NCI-H2107 treated with DMSO at 0.1 percent for 48 hours (cell line): ENCODE measurements around the gene SCO2.

Experiments used
- DNase-seq: peaks from one replicate; lab custom pipeline; 2025; ENCODE audit not compliant: unreplicated experiment; lab: John Stamatoyannopoulos, UW

SCO2 gene

GRCh38 chr22:50532824-50533796 lies 7.7 kb upstream of the SCO2 start:
- DNase-seq, result no peak

- no peak for DNase-seq
These were observed 6.7 kb upstream of the SCO2 start for GRCh38 chr22:50531962-50532674.

- DNase-seq, result no peak
These were observed 6.2 kb upstream of the SCO2 start for GRCh38 chr22:50531546-50531961.

GRCh38 chr22:50530877-50531545 lies 5.6 kb upstream of the SCO2 start:
- DNase-seq, result no peak

- DNase-seq, result no peak
These were observed 5.1 kb upstream of the SCO2 start for GRCh38 chr22:50530580-50530876.

GRCh38 chr22:50529897-50530579 lies 4.6 kb upstream of the SCO2 start, which contains the start of gene TYMP:
Gene TYMP, minus strand, starts transcription at chr22:50530012. Its CDS starts 303 bp downstream, at chr22:50529709.
- DNase-seq, result no peak

- no peak for DNase-seq
These were observed 4.1 kb upstream of the SCO2 start for GRCh38 chr22:50529416-50529896.

GRCh38 chr22:50528682-50529415 lies 3.5 kb upstream of the SCO2 start:
- DNase-seq, result no peak

- DNase-seq, result no peak
These were observed 2.7 kb upstream of the SCO2 start for GRCh38 chr22:50527921-50528681.

GRCh38 chr22:50526834-50527801 lies 1.7 kb upstream of the SCO2 start:
- DNase-seq, result no peak

GRCh38 chr22:50526108-50526833 lies 873 bp upstream of the SCO2 start:
- no peak for DNase-seq

- no peak for DNase-seq
These were observed 385 bp upstream of the SCO2 start for GRCh38 chr22:50525858-50526107.

- no peak for DNase-seq
These were observed 708 bp downstream of the SCO2 start for GRCh38 chr22:50524676-50525103.

GRCh38 chr22:50523806-50524675 lies 1.4 kb downstream of the SCO2 start:
- DNase-seq, result no peak

- DNase-seq, result no peak
These were observed 2.0 kb downstream of the SCO2 start for GRCh38 chr22:50523458-50523805.

GRCh38 chr22:50522806-50523438 lies 2.5 kb downstream of the SCO2 start:
- no peak for DNase-seq
